Measurements from ENCODE around the gene WFS1. TPM values are rescaled to one million over a fixed set of nuclear protein-coding genes. Genes with fewer than 3 reads are reported as not detected.

Gene WFS1
- polyA plus RNA-seq, 1 of the 3 experiments (the other 2 are of a cell fraction), result 18.7 TPM

- H3F3A ChIP-seq (replicated peaks; ENCODE audit: insufficient read depth), result no peaks in the 10 kb centered on the region
- no peak overlapping the region for H3K9ac ChIP-seq
- POLR2A ChIA-PET, result no interaction called here
- no peak overlapping the region for H3K4me3 ChIP-seq (ENCODE audit: low read depth in 2 of 2, low read length in 1 of 2)
- H2AFZ ChIP-seq (ENCODE audit: low read depth), result no peak overlapping the region
- DNase-seq, result no peak
- H3K9me3 ChIP-seq, result no peaks in the 10 kb centered on the region
- TF ChIP-seq SMC3 (IDR thresholded peaks at IDR 0.05; ENCODE audit: low read depth, low read length) (no peak), JUND (IDR thresholded peaks at IDR 0.05) (no peak), TEAD4 (IDR thresholded peaks at IDR 0.05; ENCODE audit: borderline replicate concordance, insufficient read depth) (no peak), EZH2phosphoT487 (IDR thresholded peaks at IDR 0.05; ENCODE audit: borderline replicate concordance, low read depth) (no peak), FOXJ3 (CRISPR knock-in tag; IDR thresholded peaks at IDR 0.05) (no peak), CHD2 (IDR thresholded peaks at IDR 0.05; ENCODE audit: low read length, partially characterized antibody) (no peak), IRF3 (IDR thresholded peaks at IDR 0.05; ENCODE audit: low read depth, low read length) (no peak), RCOR1 (IDR thresholded peaks at IDR 0.05; ENCODE audit: low read length) (no peak)
- TF ChIP-seq, protein P1, sequence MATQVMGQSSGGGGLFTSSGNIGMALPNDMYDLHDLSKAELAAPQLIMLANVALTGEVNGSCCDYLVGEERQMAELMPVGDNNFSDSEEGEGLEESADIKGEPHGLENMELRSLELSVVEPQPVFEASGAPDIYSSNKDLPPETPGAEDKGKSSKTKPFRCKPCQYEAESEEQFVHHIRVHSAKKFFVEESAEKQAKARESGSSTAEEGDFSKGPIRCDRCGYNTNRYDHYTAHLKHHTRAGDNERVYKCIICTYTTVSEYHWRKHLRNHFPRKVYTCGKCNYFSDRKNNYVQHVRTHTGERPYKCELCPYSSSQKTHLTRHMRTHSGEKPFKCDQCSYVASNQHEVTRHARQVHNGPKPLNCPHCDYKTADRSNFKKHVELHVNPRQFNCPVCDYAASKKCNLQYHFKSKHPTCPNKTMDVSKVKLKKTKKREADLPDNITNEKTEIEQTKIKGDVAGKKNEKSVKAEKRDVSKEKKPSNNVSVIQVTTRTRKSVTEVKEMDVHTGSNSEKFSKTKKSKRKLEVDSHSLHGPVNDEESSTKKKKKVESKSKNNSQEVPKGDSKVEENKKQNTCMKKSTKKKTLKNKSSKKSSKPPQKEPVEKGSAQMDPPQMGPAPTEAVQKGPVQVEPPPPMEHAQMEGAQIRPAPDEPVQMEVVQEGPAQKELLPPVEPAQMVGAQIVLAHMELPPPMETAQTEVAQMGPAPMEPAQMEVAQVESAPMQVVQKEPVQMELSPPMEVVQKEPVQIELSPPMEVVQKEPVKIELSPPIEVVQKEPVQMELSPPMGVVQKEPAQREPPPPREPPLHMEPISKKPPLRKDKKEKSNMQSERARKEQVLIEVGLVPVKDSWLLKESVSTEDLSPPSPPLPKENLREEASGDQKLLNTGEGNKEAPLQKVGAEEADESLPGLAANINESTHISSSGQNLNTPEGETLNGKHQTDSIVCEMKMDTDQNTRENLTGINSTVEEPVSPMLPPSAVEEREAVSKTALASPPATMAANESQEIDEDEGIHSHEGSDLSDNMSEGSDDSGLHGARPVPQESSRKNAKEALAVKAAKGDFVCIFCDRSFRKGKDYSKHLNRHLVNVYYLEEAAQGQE (IDR thresholded peaks at IDR 0.05; ENCODE audit: low read depth, low read length), result no peak
- H3K4me2 ChIP-seq, result no peak overlapping the region
- H3K27me3 ChIP-seq (ENCODE audit: insufficient read depth), result no peaks in the 10 kb centered on the region
- no peaks in the 10 kb centered on the region for H3K9me2 ChIP-seq
- H3K27ac ChIP-seq (ENCODE audit: low read depth in 2 of 2, low read length in 1 of 2), result no peak overlapping the region
- CTCF ChIA-PET, result interaction anchor here (0.7 to 22.5 kb wide), 3 partner anchors 9 to 212 kb away, joined by 3 to 1048 read pairs (median 4); partner anchors contain the start of gene WFS1
- H3K79me2 ChIP-seq (ENCODE audit: insufficient read depth), result no peaks in the 10 kb centered on the region
- WGBS (ENCODE audit: low lambda C conversion rate), result 78% methylated on average over 11 of the region's 13 CpGs
- H3K4me1 ChIP-seq (ENCODE audit: control insufficient read depth in 1 of 2, insufficient read depth in 2 of 2, low read depth in 1 of 2, low read length in 1 of 2), result no peaks in the 10 kb centered on the region
- no peaks in the 10 kb centered on the region for H3K36me3 ChIP-seq (replicated peaks in 1 of 2; ENCODE audit: control insufficient read depth in 1 of 2, insufficient read depth in 2 of 2, low read length in 1 of 2)
- H4K20me1 ChIP-seq (ENCODE audit: insufficient read depth), result no peaks in the 10 kb centered on the region
Measured at GRCh38 chr4:6336166-6336565, 66.5 kb downstream of the WFS1 start.

GRCh38 chr4:6337331-6337935 lies 67.8 kb downstream of the WFS1 start:
- no peaks in the 10 kb centered on the region for H3K27me3 ChIP-seq (ENCODE audit: insufficient read depth)
- no peaks in the 10 kb centered on the region for H4K20me1 ChIP-seq (ENCODE audit: insufficient read depth)
- H3K79me2 ChIP-seq (ENCODE audit: insufficient read depth), result no peaks in the 10 kb centered on the region
- TF ChIP-seq MAX (IDR thresholded peaks at IDR 0.05; ENCODE audit: low read depth), result no peak
- no peak for TF ChIP-seq FOSL2 (IDR thresholded peaks at IDR 0.05; ENCODE audit: borderline replicate concordance, low read depth)
- no peak for TF ChIP-seq SIN3A (IDR thresholded peaks at IDR 0.05; ENCODE audit: borderline replicate concordance, low read depth, low read length)
- TF ChIP-seq YY1 (IDR thresholded peaks at IDR 0.05; ENCODE audit: low read depth), result no peak
- TF ChIP-seq RFX5 (IDR thresholded peaks at IDR 0.05; ENCODE audit: low read length), result no peak
- TF ChIP-seq GATA2 (CRISPR knock-in tag; IDR thresholded peaks at IDR 0.05), result no peak
- TF ChIP-seq FOXM1 (IDR thresholded peaks at IDR 0.05; ENCODE audit: low read depth), result no peak
- TF ChIP-seq, protein P2, sequence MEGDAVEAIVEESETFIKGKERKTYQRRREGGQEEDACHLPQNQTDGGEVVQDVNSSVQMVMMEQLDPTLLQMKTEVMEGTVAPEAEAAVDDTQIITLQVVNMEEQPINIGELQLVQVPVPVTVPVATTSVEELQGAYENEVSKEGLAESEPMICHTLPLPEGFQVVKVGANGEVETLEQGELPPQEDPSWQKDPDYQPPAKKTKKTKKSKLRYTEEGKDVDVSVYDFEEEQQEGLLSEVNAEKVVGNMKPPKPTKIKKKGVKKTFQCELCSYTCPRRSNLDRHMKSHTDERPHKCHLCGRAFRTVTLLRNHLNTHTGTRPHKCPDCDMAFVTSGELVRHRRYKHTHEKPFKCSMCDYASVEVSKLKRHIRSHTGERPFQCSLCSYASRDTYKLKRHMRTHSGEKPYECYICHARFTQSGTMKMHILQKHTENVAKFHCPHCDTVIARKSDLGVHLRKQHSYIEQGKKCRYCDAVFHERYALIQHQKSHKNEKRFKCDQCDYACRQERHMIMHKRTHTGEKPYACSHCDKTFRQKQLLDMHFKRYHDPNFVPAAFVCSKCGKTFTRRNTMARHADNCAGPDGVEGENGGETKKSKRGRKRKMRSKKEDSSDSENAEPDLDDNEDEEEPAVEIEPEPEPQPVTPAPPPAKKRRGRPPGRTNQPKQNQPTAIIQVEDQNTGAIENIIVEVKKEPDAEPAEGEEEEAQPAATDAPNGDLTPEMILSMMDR (IDR thresholded peaks at IDR 0.05), result no peak
- no peak for TF ChIP-seq MXI1 (IDR thresholded peaks at IDR 0.05; ENCODE audit: low read depth, low read length)
- TF ChIP-seq JUND (IDR thresholded peaks at IDR 0.05), result no peak
- no peak for TF ChIP-seq RXRA (IDR thresholded peaks at IDR 0.05; ENCODE audit: borderline replicate concordance, low read depth)
- H3K4me3 ChIP-seq (ENCODE audit: low read depth in 2 of 2, low read length in 1 of 2), result no peak overlapping the region
- CTCF ChIA-PET, result interaction anchor here (4.3 to 22.5 kb wide), 2 partner anchors 74 to 87 kb away, joined by 16 to 1048 read pairs; partner anchors contain the start of gene WFS1
- no peaks in the 10 kb centered on the region for H3K4me1 ChIP-seq (ENCODE audit: control insufficient read depth in 1 of 2, insufficient read depth in 2 of 2, low read depth in 1 of 2, low read length in 1 of 2)
- no peak overlapping the region for H3K27ac ChIP-seq (ENCODE audit: low read depth in 2 of 2, low read length in 1 of 2)
- no peaks in the 10 kb centered on the region for H3K36me3 ChIP-seq (replicated peaks in 1 of 2; ENCODE audit: control insufficient read depth in 1 of 2, insufficient read depth in 2 of 2, low read length in 1 of 2)
- DNase-seq, result no peak
- POLR2A ChIA-PET, result no interaction called here
- no peak overlapping the region for H2AFZ ChIP-seq (ENCODE audit: low read depth)
- H3K9me3 ChIP-seq, result no peaks in the 10 kb centered on the region
- no peak overlapping the region for H3K9ac ChIP-seq
- 66% methylated on average over 19 of the region's 19 CpGs for WGBS (ENCODE audit: low lambda C conversion rate)
- H3K9me2 ChIP-seq, result no peaks in the 10 kb centered on the region
- H3F3A ChIP-seq (replicated peaks; ENCODE audit: insufficient read depth), result no peaks in the 10 kb centered on the region
- no peak overlapping the region for H3K4me2 ChIP-seq
